ENCODE measurements around the gene ADGRG7.

Gene ADGRG7

GRCh38 chr3:100602506-100603444, 6.6 kb upstream of the ADGRG7 start:
- DNase-seq: no peak

GRCh38 chr3:100603469-100603868, 5.9 kb upstream of the ADGRG7 start:
- DNase-seq: no peak

GRCh38 chr3:100605358-100605757, 4.0 kb upstream of the ADGRG7 start:
- DNase-seq: no peak

- DNase-seq: no peak
Observed at GRCh38 chr3:100606894-100607512, 2.4 kb upstream of the ADGRG7 start.

GRCh38 chr3:100609963-100610362, 562 bp downstream of the ADGRG7 start:
- DNase-seq: no peak

- no peak for DNase-seq
Observed at GRCh38 chr3:100611221-100611620, 1.8 kb downstream of the ADGRG7 start.

GRCh38 chr3:100613721-100614390, 4.5 kb downstream of the ADGRG7 start:
- DNase-seq: no peak

GRCh38 chr3:100614941-100615340, 5.5 kb downstream of the ADGRG7 start:
- DNase-seq: no peak

- DNase-seq: no peak
Observed at GRCh38 chr3:100615684-100616083, 6.3 kb downstream of the ADGRG7 start.

GRCh38 chr3:100621251-100621650, 11.8 kb downstream of the ADGRG7 start:
- no peak for DNase-seq

- DNase-seq: no peak
Observed at GRCh38 chr3:100627491-100627890, 18.1 kb downstream of the ADGRG7 start.

GRCh38 chr3:100629421-100630127, 20.2 kb downstream of the ADGRG7 start:
- no peak for DNase-seq

- no peak for DNase-seq
Observed at GRCh38 chr3:100630664-100631063, 21.3 kb downstream of the ADGRG7 start.

GRCh38 chr3:100631236-100631635, 21.8 kb downstream of the ADGRG7 start:
- no peak for DNase-seq

GRCh38 chr3:100634493-100635272, 25.3 kb downstream of the ADGRG7 start:
- no peak for DNase-seq

GRCh38 chr3:100635273-100635701, 25.9 kb downstream of the ADGRG7 start:
- DNase-seq: no peak

GRCh38 chr3:100637197-100637631, 27.8 kb downstream of the ADGRG7 start:
- no peak for DNase-seq

GRCh38 chr3:100640633-100641032, 31.2 kb downstream of the ADGRG7 start:
- no peak for DNase-seq

GRCh38 chr3:100641471-100642032, 32.2 kb downstream of the ADGRG7 start:
- DNase-seq: no peak

- DNase-seq: no peak
Observed at GRCh38 chr3:100645913-100646312, 36.5 kb downstream of the ADGRG7 start.

GRCh38 chr3:100647171-100647570, 37.8 kb downstream of the ADGRG7 start:
- no peak for DNase-seq

GRCh38 chr3:100647657-100648056, 38.3 kb downstream of the ADGRG7 start:
- no peak for DNase-seq

Data from NCI-H2029 (cell line).